Stimulated activated CD8-positive, alpha-beta memory T cell treated with anti-CD3 and anti-CD28 coated beads, Interleukin-12 subunit alpha, Interleukin-12 subunit beta, amount 100 ng/mL, for 1 hour (primary cell): ENCODE data around the gene GPLD1.

ENCODE experiments used
- DNase-seq: peaks from one replicate; pipeline ENCODE4 v3.0.0-alpha.2; 2020; ENCODE audit warnings: low read depth

GPLD1 gene

DNA sequence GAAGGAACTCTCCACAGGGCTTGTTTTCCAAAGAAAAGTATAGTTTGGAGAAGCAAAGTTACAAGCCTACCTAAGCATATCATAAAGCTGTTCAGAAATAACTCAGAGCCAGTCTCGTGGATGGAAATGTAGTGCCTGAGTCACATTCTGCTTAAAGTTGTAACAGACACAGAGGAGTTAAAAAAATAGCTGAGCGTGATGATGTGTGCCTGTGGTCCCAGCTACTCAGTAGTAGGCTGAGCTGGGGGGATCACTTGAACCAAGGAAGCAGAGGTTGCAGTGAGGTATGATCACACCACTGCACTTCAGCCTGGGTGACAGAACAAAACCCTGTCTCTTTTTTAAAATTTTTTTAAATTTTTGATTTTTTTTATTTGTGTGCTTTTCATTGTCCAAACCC lies 12.0 kb upstream of the GPLD1 start:
- DNase-seq = no peak

DNA sequence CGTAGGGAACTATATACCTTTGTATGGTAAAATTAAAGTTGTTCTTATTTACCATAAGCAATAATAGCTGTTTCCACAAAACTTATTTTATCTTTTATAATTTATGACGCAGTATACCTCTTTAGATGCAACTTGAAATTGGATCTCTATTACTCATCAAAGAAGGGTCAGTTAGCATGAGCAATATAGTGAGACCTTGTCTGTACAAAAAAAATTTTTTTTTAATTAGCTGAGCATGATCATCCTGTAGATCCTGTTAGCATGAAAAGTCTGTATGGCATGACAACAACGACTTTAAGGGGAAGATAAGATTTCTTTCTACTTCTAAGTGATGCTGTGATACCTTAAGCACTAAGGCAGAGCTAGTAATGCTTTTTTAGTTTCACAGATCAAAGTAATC lies 11.3 kb upstream of the GPLD1 start:
- DNase-seq = no peak

DNA sequence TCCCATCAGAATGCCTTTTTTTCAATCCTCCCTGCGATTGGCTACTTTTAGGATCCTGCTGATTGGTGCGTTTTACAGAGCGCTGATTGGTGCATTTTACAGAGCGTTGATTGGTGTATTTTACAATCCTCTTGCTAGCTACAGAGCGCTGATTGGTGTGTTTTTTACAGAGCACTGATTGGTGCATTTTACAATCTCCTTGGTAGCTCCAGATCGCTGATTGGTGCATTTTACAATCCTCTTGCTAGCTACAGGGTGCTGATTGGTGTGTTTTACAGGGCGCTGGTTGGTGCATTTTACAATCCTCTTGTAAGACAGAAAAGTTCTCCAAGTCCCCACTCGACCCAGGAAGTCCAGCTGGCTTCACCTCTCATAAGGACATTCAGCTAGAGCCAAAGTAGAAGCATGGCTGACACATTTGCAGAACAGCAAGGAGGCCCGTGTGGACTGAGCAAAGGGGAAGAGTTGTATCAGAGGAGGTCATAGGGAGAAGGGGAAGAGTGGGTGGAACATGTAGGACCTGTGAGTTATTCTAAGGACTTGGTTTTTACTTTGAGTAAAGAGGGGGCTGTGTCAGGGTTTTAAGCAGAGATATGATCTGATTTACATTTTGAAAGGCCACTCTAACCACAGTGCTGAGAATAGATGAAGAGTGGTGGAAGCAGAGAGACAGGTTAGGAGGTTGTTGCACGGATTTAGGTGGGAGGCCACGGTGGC lies 8.0 kb upstream of the GPLD1 start:
- no peak for DNase-seq

DNA sequence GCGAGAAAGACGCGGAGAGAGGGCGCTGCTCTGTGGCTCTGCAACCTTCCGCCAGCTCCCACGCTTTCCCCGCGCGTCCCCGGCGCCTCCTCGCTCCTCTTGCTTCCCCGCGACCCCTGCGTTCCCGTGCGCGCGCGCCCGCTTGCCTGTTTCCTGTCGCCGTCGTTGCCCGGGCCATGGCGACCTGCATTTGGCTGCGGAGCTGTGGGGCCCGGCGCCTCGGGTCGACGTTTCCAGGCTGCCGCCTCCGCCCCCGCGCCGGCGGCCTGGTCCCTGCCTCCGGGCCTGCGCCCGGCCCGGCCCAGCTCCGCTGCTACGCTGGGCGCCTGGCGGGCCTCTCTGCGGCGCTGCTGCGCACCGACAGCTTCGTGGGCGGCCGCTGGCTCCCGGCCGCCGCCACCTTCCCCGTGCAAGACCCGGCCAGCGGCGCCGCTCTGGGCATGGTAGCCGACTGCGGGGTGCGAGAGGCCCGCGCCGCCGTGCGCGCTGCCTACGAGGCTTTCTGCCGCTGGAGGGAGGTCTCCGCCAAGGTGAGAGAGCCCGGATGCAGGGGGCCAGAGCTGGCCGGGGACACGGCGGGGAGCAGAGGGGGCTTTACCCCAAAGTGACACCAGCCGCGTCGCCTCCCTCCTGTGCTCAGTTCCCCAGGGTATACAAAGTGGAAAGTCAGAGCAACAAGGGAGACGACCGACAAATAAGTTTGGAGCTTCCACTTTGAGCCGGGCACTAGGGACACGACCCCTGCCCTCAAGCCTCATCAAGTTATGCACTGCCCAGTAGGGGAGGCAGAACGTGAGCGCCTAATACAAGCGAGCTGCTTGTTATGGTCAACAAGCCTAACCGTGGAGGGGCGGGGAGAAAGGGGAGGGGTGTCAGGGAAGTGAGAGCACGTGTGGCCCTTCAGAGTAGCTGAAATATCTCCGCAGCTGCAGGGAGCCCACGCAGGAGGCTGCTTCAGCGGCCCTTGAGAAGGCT lies 5.7 kb upstream of the GPLD1 start, which contains the start of gene ALDH5A1:
TSS of gene ALDH5A1 (plus strand) at position 149 of the 975 bp plus-strand sequence. CDS start at position 177, 28 bp downstream.
- peak; percentile 56 for DNase-seq

DNA sequence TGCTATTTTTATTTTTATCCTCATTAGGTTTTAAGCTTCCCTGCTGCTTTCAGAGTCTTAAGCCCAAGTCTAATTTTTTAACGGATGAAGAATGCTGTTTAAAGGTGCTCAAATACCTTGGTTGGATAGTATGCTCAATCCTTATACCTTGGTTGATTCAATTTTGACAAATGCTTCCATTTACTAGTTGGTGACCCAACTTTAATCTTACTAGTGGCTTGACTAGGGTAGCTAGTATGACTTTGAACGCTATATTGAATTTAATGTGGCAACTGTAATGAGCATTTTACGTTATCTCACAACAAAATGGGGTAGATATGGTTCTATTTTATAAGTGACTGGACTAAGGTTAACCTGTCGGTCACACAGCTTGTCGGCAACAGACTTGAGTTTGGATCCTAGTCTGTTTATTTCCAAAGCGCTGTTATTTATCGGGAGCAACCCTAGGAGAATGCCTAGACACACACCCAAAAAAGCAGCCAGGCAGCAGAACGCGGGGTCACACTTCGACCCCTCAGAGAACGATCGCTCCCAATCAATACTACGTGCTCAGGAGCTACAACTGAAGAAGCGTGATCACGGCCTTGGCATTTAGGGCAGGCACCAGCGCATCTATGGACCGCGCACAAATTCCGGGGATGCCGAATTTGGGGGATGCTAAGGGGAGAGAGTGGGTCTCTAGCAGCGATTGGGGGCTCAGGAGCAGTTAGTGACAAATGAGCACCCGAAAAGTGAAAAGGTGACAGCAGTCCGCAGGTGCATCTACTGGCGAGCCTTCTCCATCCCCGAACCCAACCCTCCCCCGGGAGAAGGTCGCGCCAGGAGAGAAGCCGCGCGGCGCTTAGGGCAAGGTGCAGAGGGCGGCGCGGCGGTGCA lies 4.8 kb upstream of the GPLD1 start:
- DNase-seq = no peak

DNA sequence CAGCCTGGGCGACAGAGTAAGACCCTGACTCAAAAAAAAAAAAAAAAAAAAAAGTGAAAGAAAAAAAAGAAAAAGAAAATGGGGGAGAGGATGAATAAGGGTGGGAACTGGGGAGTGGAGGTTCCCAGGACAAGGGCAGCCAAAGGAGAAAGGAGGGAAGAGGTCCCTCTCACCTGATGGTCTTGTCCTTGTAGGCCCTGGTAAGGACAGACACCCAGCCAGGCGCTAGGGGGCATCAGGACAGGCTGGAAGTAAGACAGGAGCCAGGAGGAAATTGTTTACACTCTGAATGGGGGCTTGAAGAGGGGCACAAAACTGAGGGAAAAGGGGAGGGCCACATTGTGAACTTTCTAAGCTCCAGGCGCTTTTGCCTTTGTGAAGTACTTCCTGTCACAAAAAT lies 3.1 kb upstream of the GPLD1 start:
- no peak for DNase-seq

DNA sequence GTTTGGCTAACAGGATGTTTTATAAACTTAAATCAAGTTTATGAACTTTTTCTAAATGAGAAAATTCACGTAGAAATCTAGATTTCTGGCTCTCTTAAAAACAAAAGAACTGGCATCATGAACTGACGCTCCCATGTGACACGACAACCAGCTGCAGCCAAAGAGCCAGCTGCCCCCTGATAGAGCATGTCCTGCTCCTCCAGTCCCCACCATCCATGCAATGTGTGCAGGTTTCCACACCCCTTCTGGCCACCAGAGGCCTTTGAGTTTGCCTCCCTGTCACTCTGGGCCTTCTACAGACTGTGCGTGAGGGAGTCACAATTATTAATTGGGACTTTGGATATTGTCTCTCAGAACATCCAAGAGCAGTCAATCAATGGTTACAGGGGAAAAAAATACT lies 1.6 kb upstream of the GPLD1 start:
- DNase-seq = no peak

DNA sequence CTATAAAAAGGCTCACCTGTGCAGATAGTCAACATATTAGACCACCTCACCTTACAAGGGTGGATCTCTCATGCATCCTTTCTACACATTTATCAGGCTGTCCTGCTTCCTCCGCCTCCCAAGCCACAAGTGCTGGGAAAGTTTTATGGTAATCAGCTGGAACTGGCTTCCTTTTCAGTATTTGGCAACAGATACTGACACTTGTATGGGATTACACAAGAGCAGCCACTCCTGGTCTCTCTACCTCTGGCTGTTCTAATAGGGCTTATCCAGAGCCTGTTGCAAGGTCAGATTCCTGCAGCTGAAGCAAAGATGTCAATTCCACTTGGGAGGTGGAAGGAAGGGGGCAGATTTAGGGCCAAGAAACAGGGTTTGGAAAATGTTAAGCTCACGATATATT lies 503 bp upstream of the GPLD1 start:
- DNase-seq = no peak

DNA sequence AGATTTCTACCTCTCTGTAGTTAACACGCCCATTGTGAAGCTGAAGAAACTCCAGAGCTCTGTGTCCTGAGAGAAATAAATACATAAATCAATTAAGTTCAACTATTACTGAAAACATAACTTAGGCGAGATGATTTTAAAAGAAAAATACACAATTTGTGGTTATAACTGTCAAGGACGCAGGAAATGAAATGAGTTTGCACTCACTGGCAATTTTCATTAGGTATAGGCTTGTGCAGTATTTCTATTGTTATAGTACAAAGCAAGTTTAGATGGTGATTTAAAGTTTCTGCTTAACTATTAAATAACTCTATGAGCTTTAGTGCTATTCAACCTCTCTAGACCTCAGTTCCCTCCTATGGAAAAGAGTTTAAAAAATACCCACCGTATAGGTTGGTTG lies 3.3 kb downstream of the GPLD1 start:
- no peak for DNase-seq

DNA sequence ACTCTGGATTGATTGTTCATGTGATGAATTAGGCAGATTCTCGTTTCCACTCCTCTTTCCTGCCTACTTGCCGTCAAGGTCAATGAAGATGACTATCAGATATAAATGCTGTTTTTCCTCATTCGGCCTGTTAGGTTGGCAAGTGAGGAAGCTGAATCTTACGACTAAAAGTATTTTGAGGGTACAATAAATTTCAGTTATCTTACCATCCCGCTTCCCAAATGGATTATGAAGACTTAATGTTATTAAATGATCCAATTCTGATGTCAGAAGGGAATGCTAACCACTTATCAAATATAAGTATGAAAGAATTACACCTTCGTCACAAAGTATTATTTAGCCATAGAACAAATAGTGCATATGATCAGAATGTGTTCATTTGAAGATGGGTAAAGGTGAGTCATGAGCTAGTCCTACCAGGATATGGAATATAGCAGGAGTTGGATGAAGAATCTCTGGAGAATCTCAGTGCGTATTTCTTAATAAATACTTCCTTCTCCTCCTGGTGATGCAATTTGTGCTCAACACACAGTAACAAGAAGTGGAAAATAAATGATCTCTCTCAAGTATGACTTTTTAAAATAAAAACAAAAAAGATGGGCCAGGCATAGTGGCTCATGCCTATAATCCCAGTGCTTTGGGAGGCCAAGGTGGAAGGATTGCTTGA lies 4.6 kb downstream of the GPLD1 start:
- no peak for DNase-seq

DNA sequence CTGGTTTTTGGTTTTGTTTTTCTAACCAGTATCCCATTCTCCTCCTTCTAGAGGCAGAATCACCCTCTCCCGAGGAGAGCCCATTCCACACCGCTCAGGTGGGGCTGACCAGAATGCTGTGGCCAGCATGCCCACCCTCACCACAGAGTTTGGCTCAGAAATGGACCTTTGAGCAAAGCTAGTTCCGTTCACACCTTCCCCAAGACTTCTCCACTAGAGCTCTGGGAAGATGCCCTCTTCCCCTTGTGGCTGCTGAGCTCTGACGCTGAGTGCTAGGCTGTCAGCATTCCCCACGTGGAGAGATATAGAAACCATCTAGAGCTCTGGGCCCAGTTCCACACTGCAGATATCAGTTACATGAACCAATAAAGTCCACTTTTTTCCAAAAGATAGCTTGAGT lies 7.9 kb downstream of the GPLD1 start:
- no peak for DNase-seq

DNA sequence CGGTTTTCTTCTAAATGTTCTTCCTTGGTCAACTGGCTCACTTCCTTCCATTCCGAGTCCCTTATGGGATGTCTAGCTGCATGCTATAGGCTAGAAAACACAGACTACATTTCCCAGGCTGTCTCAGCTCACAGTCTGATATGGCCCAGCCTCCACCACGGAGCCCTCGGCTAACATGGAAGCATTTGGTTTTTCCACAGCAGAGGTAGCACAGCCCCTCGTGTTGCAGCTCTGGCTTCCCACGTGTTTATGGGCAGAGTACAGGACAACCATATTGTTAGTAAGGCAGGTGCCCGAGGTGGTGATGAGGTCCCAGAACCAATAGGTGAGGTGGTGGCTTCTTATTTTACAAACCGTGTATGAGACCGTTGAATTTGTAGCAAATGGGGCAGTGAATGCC lies 8.7 kb downstream of the GPLD1 start:
- no peak for DNase-seq

DNA sequence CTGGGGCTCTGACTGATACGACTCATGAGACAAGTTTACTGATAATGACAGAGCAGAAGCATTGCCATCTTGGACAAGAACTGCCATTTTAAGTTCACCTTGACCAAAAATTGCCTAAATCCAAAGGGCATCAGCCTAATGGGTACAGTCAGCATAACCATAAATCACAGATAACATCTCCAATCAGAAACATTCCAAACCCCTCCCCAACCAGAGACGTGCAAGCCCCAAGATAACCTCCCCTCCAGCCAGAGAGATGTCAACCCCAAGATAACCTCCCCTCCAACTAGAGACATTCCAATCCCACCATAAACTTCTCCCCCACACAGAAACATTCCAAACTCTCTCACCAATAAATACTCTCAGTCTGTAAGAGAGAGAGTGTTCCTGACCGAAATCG lies 10.5 kb downstream of the GPLD1 start:
- no peak for DNase-seq

DNA sequence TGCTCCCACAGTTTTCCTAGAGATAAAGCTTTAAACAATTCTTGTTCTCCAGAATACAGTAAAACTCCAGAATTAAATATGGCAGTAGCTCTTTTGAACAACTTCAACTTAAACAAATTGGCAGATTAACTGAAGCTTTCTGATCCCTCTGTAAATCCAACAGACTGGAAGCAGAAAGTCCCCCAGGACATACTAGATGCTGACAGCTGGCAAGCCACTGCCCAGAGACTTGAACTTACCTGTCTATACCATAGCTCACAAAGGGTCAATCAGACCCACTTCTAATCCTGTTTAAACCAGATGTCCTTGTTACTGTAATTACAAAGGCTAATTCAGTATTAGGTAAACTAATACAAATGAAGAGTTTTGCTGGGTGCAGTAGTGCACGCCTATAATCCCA lies 12.3 kb downstream of the GPLD1 start:
- DNase-seq = no peak

DNA sequence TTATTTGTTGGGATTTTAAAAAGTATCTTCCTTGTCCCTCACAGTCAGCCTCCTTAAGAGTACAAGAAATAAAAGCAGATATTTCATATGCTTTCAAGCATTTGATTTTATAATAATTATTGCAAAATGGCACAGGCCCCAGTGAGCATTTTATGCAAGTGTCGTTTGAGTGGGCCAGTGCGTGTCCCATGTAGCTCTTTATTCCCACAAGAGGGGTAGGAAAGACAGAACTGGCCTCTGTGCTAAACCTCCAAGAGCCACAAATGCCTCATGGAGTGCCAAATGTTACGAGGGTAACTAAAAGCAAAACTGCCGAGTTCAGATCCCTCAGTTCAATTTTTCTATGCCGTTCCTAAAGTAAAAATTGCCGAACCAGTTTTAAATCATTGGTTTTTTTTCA lies 12.7 kb downstream of the GPLD1 start:
- DNase-seq = no peak

DNA sequence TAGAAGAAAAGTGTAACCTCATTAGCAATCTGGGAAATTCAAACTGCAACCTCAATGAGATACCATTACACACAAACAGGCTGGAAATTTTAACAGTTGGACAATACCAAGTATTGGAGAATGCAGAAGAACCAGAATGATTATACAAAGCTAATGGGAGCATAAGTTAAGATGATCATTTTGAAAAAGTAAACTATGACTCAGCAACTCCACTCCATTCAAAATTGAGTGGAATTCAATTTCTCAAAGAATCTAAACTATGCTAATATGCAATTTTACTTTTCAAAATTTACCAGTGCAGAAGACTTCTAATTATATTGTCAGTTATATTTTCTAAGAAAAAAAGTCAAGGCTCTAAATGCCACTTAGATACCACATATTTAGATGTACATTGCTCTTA lies 17.2 kb downstream of the GPLD1 start:
- DNase-seq = no peak

DNA sequence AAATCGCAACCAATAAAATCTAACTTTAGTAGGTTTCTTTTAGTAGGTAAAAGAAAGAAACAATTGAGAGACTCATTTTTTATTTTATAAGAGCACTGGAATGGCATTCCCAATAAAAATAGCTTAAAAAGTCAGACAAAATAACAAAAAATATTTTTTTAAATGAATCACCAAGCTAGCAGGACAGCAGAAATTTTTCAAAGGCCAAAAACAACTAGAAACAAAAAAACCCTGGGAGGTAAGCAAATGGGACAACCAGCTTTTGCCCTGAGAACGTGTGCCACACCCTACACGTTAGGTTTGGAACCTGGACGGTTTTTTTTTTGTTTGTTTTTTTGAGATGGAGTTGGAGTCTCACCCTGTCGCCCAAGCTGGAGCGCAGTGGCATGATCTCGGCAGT lies 19.6 kb downstream of the GPLD1 start:
- no peak for DNase-seq

DNA sequence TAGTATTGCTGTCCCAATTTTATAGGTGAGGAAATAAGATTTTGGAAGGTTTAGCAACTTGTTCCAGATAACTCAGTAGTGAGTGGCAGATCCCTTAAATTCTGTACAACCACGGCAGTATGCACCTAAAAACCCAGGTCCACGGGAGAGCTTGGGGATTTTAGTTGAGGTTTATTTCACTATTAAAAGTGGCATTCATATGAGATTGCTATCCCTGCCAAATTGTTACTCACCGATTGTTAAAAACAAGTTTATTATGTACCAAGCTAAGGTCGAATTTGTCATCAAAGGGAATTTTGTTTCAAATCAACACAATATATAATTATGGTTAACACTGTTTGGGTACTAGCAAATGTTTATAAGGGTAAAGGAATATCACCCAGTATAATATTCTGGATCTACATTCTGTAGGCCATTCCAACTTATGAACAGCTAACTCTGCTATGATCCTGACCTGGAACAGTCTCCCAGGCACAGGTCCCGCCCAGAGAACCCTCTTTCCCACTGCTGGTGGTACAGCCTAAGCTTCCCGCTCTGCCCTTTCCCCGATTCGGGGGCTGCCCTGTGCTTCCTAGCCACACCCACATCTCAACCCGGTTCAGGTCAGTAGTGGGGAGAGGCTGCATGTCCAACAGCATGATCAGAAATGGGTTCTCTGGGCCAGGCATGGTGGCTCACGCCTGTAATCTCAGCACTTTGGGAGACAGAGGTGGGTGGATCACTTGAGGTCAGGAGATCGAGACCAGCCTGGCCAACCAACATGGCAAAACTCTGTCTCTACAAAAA lies 24.9 kb downstream of the GPLD1 start:
- no peak for DNase-seq

DNA sequence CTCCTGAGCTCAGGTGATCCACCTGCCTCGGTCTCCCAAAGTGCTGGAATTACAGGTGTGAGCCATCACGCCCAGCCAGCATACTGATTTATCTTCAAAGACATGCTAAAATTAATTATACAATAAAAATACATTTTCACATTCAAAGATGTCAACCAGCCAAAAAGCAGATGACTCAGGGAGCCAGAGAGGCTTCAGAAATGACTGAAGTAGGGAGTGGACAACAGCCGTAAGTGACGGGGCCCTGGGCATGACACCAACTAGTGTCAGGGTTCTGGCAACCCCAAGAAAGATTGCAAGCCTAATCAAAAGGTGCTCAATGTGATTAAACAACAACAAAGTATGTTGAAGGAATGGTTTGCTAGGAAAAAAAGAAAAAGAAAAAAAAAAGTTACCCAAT lies 28.4 kb downstream of the GPLD1 start:
- DNase-seq = no peak

DNA sequence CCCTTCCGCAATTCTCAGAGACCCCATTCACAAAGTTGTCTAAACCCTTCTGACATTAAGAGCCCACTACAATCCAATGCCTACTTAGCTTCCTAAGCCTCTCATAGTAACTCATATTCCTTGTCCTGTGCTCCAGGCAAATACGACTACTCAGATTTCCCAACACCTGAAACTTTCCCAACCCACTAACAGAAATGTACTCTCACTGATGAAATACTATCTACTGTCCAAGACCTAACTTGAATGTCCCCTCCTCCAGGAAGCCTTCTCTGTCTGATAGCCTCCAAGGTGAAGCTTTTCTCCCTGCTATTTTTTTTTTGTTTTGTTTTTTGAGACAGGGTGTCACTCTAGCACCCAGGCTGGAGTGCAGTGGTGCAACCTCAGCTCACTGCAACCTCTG lies 30.4 kb downstream of the GPLD1 start:
- no peak for DNase-seq

DNA sequence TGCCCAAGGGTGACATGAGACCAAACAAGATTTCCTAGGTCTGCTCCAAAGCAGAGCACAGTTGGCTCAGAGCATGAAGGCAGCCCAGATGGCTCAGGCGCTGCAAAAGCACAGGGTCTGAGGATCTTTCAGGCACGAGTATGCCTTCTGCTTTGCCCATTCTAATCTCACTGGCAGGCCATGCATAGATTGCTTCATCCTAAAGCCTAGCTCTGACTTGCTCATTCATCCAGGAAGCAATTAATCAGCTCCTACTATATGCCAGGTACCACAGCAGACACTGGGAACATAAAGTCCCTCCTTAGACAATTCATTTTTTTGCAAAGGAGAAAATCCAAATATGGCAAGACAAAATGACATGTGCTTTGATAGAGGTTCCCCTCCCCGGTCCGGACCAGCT lies 31.2 kb downstream of the GPLD1 start:
- DNase-seq = no peak
